NCI-H774 (cell line): Measurements from ENCODE around the gene DNAJC1.
A peak's percentile ranks its signal among the peaks of the same experiment; 100 is the strongest.
"Not testable (repeated sequence)": the region's sequence is repeated elsewhere in the genome, so short reads cannot be mapped to it uniquely, and the experiment has no call there.

Experiments used
- DNase-seq: peaks from one replicate; lab custom pipeline; 2025; lab: John Stamatoyannopoulos, UW

DNAJC1 gene

DNA sequence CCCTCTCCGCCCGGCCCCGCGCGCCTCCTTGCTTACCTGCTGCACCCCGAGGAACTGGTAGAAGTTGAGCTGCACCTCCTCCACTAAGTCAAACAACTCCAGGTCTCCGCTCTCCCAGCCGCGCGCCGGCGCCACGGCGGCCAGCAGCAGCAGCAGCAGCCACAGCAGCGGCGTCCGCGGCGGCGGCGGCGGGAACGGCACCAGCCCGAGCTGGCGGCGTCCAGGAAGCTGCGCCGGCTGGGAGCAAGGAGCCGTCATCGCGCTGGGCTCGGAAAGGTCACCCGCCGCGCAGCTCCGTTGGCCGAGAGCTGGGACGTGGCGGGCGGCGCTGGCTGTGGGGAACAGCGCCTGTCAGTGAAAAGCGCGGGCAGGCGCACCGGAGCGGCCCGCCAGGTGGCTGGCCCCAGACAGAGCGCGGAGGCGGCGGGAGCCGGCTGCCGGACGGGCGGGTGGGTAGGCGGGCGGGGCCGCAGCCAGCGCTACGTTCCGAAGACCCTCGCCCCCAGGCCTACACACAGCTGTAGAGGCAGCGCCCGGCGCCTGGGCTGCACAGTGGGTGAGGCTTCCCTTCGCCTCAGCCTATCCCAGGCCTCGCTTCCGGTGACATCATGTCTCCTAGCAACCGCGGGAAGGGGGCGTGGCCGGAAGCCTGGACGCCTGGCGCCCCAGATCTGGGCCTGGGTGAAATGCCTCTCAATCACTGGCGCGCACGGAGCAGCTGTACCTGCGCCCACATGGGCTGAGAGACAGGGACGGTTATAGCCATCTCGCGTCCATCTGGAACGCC is at the start of gene DNAJC1:
Gene DNAJC1, minus strand, starts transcription at position 554 of the 787 bp plus-strand sequence. Its CDS starts 296 bp downstream, at position 258.
- DNase-seq = peak; percentile 94

DNA sequence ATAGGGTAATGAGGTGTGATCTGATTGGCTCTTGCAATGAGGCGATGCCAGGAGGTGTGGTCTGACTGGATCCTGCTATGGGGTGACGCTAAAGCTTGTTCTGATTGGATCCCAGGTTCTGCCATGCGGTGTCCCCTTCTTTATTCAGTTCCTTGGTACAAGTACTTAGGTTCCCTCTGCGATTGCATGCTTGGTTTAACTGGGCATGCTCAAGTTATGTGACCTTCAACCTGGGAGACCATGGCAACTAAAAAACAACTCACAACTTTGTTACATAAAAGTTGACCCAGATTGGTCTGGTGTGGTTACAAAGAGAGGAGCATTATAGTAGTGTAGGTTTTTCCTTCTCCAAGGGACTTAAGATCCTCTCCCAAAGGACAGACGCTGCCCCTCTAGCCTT is 49.5 kb upstream of the DNAJC1 start:
- no peak for DNase-seq

GRCh38 chr10:22049635-22050034 is 46.1 kb upstream of the DNAJC1 start:
- no peak for DNase-seq

DNA sequence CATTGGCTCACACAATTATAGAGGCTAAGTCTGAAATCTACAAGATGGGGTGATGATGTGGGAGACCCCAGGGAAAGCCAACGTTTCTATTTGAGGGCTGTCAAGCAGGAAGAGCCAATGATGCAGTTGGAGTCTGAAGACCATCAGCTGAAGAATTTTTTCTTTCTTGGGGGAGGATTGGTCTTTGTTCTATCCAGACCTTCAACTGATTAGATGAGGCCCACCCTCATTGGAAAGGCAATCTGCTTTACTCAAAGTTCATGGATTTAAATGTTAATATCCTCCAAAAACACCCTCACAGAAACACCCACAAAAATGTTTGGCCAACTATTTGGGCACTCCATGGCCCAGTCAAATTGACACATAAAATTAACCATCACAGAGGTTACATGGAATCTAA is 44.3 kb upstream of the DNAJC1 start:
- no peak for DNase-seq

- DNase-seq = no peak
Observed at GRCh38 chr10:22043327-22043633, 39.8 kb upstream of the DNAJC1 start.

DNA sequence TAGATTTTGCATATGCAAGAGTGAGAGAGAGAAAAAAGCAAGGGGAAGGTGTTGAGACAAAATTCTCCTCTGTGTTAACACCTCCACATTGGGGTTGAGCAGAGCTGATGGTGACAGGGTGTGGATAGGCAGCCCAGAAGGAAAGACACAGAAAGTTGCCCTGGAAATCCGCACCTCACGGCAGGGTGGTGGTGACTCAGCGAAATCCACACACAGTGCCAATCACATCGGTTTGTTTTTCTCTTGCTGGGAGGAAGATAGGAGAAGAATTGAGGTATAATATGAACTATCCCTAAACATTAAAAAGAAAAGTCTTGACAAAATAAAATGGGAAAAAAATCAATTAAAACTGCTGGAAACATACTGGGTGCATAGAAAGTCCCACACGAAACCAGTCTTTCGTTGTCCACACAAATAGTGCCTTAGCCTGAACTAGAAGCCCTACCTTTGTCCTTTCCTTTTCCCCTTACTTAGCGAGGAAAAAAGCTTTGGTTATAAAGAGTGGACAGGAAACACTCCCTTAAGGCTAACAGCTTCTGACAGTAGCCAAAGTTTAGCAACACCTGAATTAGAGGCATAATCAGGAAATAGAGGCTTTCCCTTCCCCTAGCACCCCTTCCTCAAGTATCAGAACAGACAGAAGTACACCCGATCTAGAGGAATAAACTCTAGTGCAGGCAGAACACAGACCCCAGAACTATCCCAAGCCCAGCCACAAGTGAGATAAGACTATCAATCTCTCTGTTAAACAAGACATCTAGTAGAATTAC is 39.2 kb upstream of the DNAJC1 start:
- no peak for DNase-seq

DNA sequence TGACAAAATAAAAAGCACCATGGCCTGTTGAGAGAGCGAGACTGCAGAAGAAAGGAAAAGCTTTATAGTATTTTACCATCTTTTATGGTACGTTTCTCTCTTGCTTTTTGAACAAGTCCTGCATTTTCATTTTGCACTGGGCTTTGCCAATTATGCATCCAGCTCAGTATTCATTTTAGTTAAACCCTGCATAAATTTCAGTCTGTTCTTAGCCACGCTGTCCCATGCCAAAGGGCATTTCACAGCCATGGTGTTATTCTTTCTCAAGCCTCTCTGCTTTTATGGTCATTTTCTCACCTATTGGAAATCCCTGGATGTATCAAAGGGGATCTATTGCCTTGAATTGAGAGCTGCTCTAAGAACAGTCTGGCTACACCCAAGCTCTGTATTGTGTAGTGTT is 30.8 kb upstream of the DNAJC1 start:
- DNase-seq = no peak

GRCh38 chr10:22032268-22032667 is 28.7 kb upstream of the DNAJC1 start:
- DNase-seq = not testable (repeated sequence)

DNA sequence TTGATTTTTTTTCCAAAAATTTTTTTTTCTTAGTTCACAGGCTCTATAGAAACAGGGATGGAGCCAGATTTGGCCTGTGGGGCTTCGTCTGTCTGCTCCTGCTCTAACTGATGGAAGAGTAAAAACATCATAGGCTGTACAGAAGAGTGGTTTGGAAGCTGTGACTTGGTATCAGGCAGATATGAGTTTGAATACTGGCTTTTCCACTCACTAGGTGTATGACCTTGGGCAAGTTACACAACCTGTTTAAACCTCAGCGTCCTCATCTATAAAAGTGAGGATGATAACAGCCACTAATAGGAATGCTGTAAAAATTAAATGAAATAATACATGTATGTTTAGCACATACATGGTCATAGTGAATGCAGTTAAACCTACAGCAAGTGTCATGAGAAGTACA is 26.9 kb upstream of the DNAJC1 start:
- no peak for DNase-seq

GRCh38 chr10:22029445-22030236 is 26.1 kb upstream of the DNAJC1 start:
- DNase-seq = no peak

DNA sequence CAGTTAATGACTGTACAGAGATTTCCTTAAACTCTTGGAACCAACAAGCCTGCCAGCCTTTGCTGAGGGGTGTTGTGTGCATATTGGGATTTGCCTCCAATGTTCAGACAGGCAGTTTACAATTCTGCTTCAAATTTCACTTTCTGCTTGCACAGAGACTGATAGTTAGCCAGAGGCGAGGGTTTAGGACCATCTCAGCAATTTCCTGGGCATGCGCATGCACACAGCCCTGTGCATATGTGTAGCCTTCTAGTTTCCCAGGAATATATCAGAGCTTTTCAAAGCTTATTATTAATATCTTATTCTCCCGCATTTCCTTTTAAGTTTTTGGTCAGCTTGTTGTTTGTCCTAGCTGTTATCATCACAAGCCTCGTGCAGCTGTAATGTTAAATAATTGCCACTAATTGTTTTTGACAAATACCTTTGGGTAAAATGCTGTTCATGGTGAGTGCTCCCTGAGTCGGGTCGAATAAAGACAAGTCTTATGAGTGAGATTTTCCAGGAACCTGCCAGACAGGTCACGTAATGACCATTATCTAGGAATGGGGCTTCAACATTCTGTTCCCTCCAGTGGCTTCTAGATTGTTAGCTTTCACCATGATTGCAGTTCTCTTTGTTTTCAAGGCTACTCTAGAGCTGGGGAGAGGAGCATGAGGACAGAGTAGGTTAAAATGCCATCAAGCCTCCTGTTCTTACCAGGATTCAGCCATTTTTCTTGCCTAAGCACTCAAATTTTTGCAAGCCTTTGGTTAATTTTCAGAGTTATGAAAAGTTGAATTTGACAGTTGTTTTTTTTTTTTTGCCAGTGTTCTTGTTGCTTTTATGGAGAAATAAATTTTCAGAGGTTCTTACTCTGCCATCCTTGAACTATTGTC is 24.1 kb upstream of the DNAJC1 start:
- DNase-seq = no peak

- DNase-seq = no peak
Observed at GRCh38 chr10:22026287-22026686, 22.8 kb upstream of the DNAJC1 start.

- no peak for DNase-seq
Observed at GRCh38 chr10:22023508-22023907, 20.0 kb upstream of the DNAJC1 start.

- DNase-seq = no peak
Observed at GRCh38 chr10:22022257-22023032, 18.9 kb upstream of the DNAJC1 start.

DNA sequence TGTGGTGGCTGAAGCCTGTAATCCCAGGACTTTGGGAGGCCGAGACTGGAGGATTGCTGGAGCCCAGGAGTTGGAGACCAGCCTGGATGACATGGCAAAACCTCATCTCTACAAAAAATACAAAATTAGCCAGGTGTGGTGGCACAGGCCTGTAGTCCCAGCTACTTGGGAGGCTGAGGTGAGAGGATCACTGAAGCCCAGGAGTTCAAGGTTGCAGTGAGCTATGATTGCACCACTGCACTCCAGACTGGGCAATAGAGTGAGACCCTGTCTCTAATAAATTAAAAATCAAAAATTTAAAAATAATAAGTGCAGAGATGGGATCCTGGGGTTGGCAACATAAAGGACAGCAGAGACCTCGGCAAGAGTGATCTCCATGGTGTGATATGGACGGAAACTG is 17.6 kb upstream of the DNAJC1 start:
- DNase-seq = not testable (repeated sequence)

- no peak for DNase-seq
Observed at GRCh38 chr10:22017283-22018020, 13.9 kb upstream of the DNAJC1 start.

- no peak for DNase-seq
Observed at GRCh38 chr10:22016046-22016705, 12.6 kb upstream of the DNAJC1 start.

- DNase-seq = no peak
Observed at GRCh38 chr10:22010973-22011408, 7.5 kb upstream of the DNAJC1 start.

DNA sequence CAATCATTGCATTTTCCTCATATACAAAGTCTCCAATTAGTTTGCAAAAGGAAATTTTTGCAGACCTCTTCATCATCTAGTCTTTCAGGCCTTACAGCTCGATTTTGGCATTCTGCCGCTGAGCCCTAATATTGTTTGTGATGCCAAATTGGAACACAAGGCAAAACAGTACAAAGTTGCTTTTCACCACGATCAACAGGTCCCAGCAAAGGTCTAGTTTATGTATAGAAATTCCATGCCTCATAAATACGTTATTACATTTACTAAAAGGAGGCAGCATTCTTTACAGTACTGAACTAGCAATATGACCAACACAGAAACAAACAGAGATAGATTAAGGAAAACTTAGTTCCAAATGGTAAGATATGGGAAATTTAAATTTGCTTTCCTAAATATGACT is 7.0 kb upstream of the DNAJC1 start:
- DNase-seq = no peak
